Endothelial cell of umbilical vein (primary cell): ENCODE data around the gene NDST4. TPM values are rescaled to one million over a fixed set of nuclear protein-coding genes. Genes with fewer than 3 reads are reported as not detected.

ENCODE experiments used
- BruUV-seq: library from RNA; stranded (reverse); fragments of 400-500 nt; replicated peaks from 2 replicates; lab custom pipeline; 2021; lab: Mats Ljungman, UMichigan
- CTCF ChIA-PET: fragments of 300-600, 350-600 bp; sonication (Branson Sonifier 250); formaldehyde crosslinking; loops from one replicate; lab custom pipeline; 2021; ENCODE audit warnings: antibody characterized with exemption, inconsistent platforms; lab: Charles Lee
- POLR2A ChIA-PET: fragments of 300-600, 350-600 bp; sonication (Branson Sonifier 250); formaldehyde crosslinking; loops from one replicate; lab custom pipeline; 2021; ENCODE audit warnings: antibody characterized with exemption, inconsistent platforms; lab: Charles Lee
- DNase-seq: peaks from one replicate; pipeline ENCODE4 v3.0.0-alpha.2; 2011; ENCODE audit warnings: low read depth, low spot score
- FAIRE-seq: peaks from 2 replicates; lab custom pipeline; 2011; peaks lifted over from hg19 to GRCh38; lab: Jason Lieb, UNC
- H2AFZ ChIP-seq: 2 replicates; pipeline ENCODE4 v1.6.0; 2012; ENCODE audit warnings: low read depth, low read length, control low read depth, inconsistent platforms
- H3K27ac ChIP-seq: 2 replicates; pipeline ENCODE4 v1.5.1; 2011; ENCODE audit warnings: low read depth, mild to moderate bottlenecking, control low read depth, low read length, moderate library complexity; ENCODE audit not compliant: insufficient read depth
- H3K27me3 ChIP-seq, 2 experiments: 2 replicates each; pipeline versions ENCODE4 v1.6.0 to v1.6.1; 2011; ENCODE audit warnings: low read length in 2 of 2, mixed read lengths in 1 of 2; ENCODE audit not compliant: control insufficient read depth in 2 of 2, insufficient read depth in 2 of 2
- H3K36me3 ChIP-seq, 2 experiments: 2 replicates in 1 of 2; 3 replicates in 1 of 2; pipeline ENCODE4 v1.5.1; 2011; ENCODE audit warnings: low read length in 2 of 2, mild to moderate bottlenecking in 1 of 2, moderate library complexity in 1 of 2; ENCODE audit not compliant: control insufficient read depth in 2 of 2, insufficient read depth in 2 of 2; ENCODE audit errors: extremely low read depth in 1 of 2
- H3K4me1 ChIP-seq: 3 replicates; pipeline ENCODE4 v1.5.1; 2011; ENCODE audit warnings: mild to moderate bottlenecking, low read length; ENCODE audit not compliant: control insufficient read depth, insufficient read depth; ENCODE audit errors: extremely low read depth
- H3K4me2 ChIP-seq: 2 replicates; pipeline ENCODE4 v1.6.1; 2011; ENCODE audit warnings: low read length, control low read depth, mixed read lengths; ENCODE audit not compliant: insufficient read depth
- H3K4me3 ChIP-seq, 3 experiments: fragments of 200-600 bp in 1 of 3; sonication (generic), shearing (Covaris generic) in 1 of 3; replicated peaks in 1 of 3; 2 replicates each; pipeline ENCODE4 v1.5.1; 2011 to 2016; ENCODE audit warnings: control low read depth in 3 of 3, low read length in 3 of 3, mild to moderate bottlenecking in 2 of 3, inconsistent platforms in 1 of 3, low read depth in 1 of 3, moderate library complexity in 1 of 3; ENCODE audit not compliant: insufficient read depth in 1 of 3
- H3K79me2 ChIP-seq: 2 replicates; pipeline ENCODE4 v1.6.0; 2012; ENCODE audit warnings: low read length, inconsistent platforms; ENCODE audit not compliant: control insufficient read depth, insufficient read depth
- H3K9ac ChIP-seq: replicated peaks from 2 replicates; pipeline ENCODE3; 2011; ENCODE audit warnings: low read length, control low read depth; ENCODE audit not compliant: insufficient read depth; ENCODE audit errors: extremely low read depth
- H3K9me1 ChIP-seq: replicated peaks from 3 replicates; pipeline ENCODE4 v1.6.0; 2011; ENCODE audit warnings: mild to moderate bottlenecking, low read length; ENCODE audit not compliant: control insufficient read depth, insufficient read depth; ENCODE audit errors: extremely low read depth
- H3K9me3 ChIP-seq: replicated peaks from 2 replicates; pipeline ENCODE4 v1.5.1; 2012; ENCODE audit warnings: low read length, inconsistent platforms; ENCODE audit not compliant: control insufficient read depth, insufficient read depth
- H4K20me1 ChIP-seq: replicated peaks from 2 replicates; pipeline ENCODE3; 2011; ENCODE audit warnings: mild to moderate bottlenecking, low read length; ENCODE audit not compliant: control insufficient read depth, insufficient read depth; ENCODE audit errors: extremely low read depth
- EZH2 ChIP-seq: IDR thresholded peaks from 2 replicates; pipeline ENCODE4 v1.6.1; 2012; ENCODE audit warnings: borderline replicate concordance, low read depth, mild to moderate bottlenecking, moderate library complexity, low read length, inconsistent platforms; ENCODE audit not compliant: severe bottlenecking
- FOS ChIP-seq: IDR thresholded peaks from 2 replicates; pipeline ENCODE4 v1.6.1; 2011; ENCODE audit warnings: mild to moderate bottlenecking, low read length, moderate library complexity, borderline replicate concordance; ENCODE audit not compliant: insufficient read depth
- JUN ChIP-seq: IDR thresholded peaks from 2 replicates; pipeline ENCODE4 v1.6.1; 2011; ENCODE audit warnings: borderline replicate concordance, low read depth; ENCODE audit not compliant: insufficient read length, insufficient read depth
- MAX ChIP-seq: IDR thresholded peaks from 2 replicates; pipeline ENCODE4 v1.6.1; 2011; ENCODE audit not compliant: insufficient read depth, insufficient read length
- MYC ChIP-seq: IDR thresholded peaks from one replicate; pipeline ENCODE4 v1.6.1; 2011; ENCODE audit warnings: mild to moderate bottlenecking, low read depth, low read length
- POLR2A ChIP-seq: IDR thresholded peaks from 2 replicates; pipeline ENCODE4 v1.6.1; 2012; ENCODE audit warnings: low read depth, mild to moderate bottlenecking, control low read depth, low read length
- dilution Hi-C: fragments of 300-500 bp; cut with MboI; formaldehyde crosslinking; loops from one replicate; pipeline ENCODE4 v1.15.0; 2019; ENCODE audit warnings: low sequenced_read_pairs; ENCODE audit not compliant: extremely low pct_ligation_motif_present
- intact Hi-C: fragments of 100-400 bp; cut with micrococcal nuclease; formaldehyde crosslinking; loops from one replicate; pipeline ENCODE4 v1.10.0; 2022
- polyA plus RNA-seq, 4 experiments: library from polyadenylated mRNA; depleted of rRNA in 3 of 4; stranded (reverse) in 3 of 4; unstranded in 1 of 4; fragments of >200 nt; gene quantifications; 2 replicates each; pipeline versions ENCODE4 v1.2.1 to v1.2.3, GENCODE V29; 2011 to 2012; ENCODE audit warnings: missing spikeins in 1 of 4
- total RNA-seq: library from RNA; stranded (reverse); gene quantifications from 2 replicates; pipeline ENCODE4 v1.2.3, GENCODE V29; 2021

NDST4 gene
- total and polyA plus RNA-seq, 2 donors (not counting 3 experiments of a cell fraction or from before 2014, with no cell fraction given): not detected

- H3K27ac ChIP-seq: no peak overlapping the region
- dilution Hi-C loops (no loop called here), intact Hi-C loops (no loop called here)
- FAIRE-seq: no peak
- H3K4me1 ChIP-seq: no peaks in the 10 kb centered on the region
- BruUV-seq: no TSS peak
- no peak overlapping the region for H3K9ac ChIP-seq
- CTCF ChIA-PET: no interaction called here
- no peaks in the 10 kb centered on the region for H3K27me3 ChIP-seq
- H3K4me3 ChIP-seq: no peak overlapping the region
- H2AFZ ChIP-seq: no peak overlapping the region
- H3K36me3 ChIP-seq: no peaks in the 10 kb centered on the region
- no peak for TF ChIP-seq JUN
- TF ChIP-seq MAX: no peak
- no peak for TF ChIP-seq EZH2
- TF ChIP-seq FOS: no peak
- DNase-seq: no peak
- H4K20me1 ChIP-seq: no peaks in the 10 kb centered on the region
- POLR2A ChIA-PET: no interaction called here
- no peaks in the 10 kb centered on the region for H3K9me1 ChIP-seq
- peaks cover 2% of the 10 kb centered on the region for H3K9me3 ChIP-seq
- H3K79me2 ChIP-seq: no peaks in the 10 kb centered on the region
- no peak overlapping the region for H3K4me2 ChIP-seq
These were observed 32.2 kb upstream of the NDST4 start for GRCh38 chr4:115145393-115146160.

GRCh38 chr4:115128037-115128436 lies 14.6 kb upstream of the NDST4 start:
- dilution Hi-C loops: no loop called here
- peaks cover 4% of the 10 kb centered on the region for H3K9me3 ChIP-seq
- no peaks in the 10 kb centered on the region for H3K27me3 ChIP-seq
- CTCF ChIA-PET: no interaction called here
- no peaks in the 10 kb centered on the region for H3K79me2 ChIP-seq
- intact Hi-C loops: no loop called here
- BruUV-seq: no TSS peak
- H3K27ac ChIP-seq: no peak overlapping the region
- H3K4me3 ChIP-seq: no peak overlapping the region
- POLR2A ChIA-PET: no interaction called here
- H4K20me1 ChIP-seq: no peaks in the 10 kb centered on the region
- DNase-seq: no peak
- H2AFZ ChIP-seq: no peak overlapping the region
- no peak overlapping the region for H3K9ac ChIP-seq
- no peak overlapping the region for H3K4me2 ChIP-seq
- H3K36me3 ChIP-seq: no peaks in the 10 kb centered on the region
- H3K9me1 ChIP-seq: no peaks in the 10 kb centered on the region
- no peak for FAIRE-seq
- H3K4me1 ChIP-seq: no peaks in the 10 kb centered on the region
- no peak for TF ChIP-seq MAX
- TF ChIP-seq EZH2: no peak
- no peak for TF ChIP-seq MYC
- no peak for TF ChIP-seq JUN
- no peak for TF ChIP-seq POLR2A
